K562 (cell line): ENCODE measurements around the gene HNRNPCL1. TPM values are rescaled to one million over a fixed set of nuclear protein-coding genes. Genes with fewer than 3 reads are reported as not detected.
"Not testable (repeated sequence)": the region's sequence is repeated elsewhere in the genome, so short reads cannot be mapped to it uniquely, and the experiment has no call there.

Source experiments
- ATAC-seq: fragments of 200-7000 bp; cut with Tn5 transposase; 3 replicates; pipeline ENCODE4 v1.9.1; 2020; ENCODE audit warnings: moderate library complexity
- BruUV-seq: library from RNA; stranded (reverse); fragments of 400-500 nt; replicated peaks from 2 replicates; lab custom pipeline; 2021; lab: Mats Ljungman, UMichigan
- CTCF ChIA-PET: fragments of 300-600 bp; formaldehyde crosslinking; extraction: SDS; loops from one replicate; lab custom pipeline; 2021; ENCODE audit warnings: low intra/inter-chr PET ratio; lab: Yijun Ruan, JAX
- POLR2A ChIA-PET: fragments of 300-600, 350-650 bp; sonication (Branson Sonifier 250); formaldehyde crosslinking; extraction: SDS; loops from one replicate; lab custom pipeline; 2021; ENCODE audit warnings: antibody characterized with exemption, inconsistent platforms; lab: Yijun Ruan, JAX
- DNase-seq, 4 experiments: peaks; one replicate each; pipeline versions ENCODE4 v3.0.0 to v3.0.0-alpha.2; 2011 to 2018; ENCODE audit warnings: low spot score in 3 of 4, mixed read lengths in 3 of 4; ENCODE audit errors: extremely low read depth in 1 of 4
- FAIRE-seq: peaks from 2 replicates; lab custom pipeline; 2011; peaks lifted over from hg19 to GRCh38; lab: Jason Lieb, UNC
- H2AFZ ChIP-seq: 2 replicates; pipeline ENCODE4 v1.6.0; 2011; ENCODE audit warnings: low read depth, low read length, control low read depth, inconsistent platforms
- H3K27ac ChIP-seq: fragments of 200-600 bp; 3 replicates; pipeline ENCODE4 v1.8.0; 2011; ENCODE audit warnings: low read depth, mild to moderate bottlenecking, control low read depth, inconsistent platforms, low read length, moderate library complexity, mixed read lengths; ENCODE audit errors: extremely low read depth
- H3K27me3 ChIP-seq, 2 experiments: fragments of 300-600 bp in 1 of 2; 2 replicates in 1 of 2; 3 replicates in 1 of 2; pipeline versions ENCODE4 v1.6.0 to v1.8.0; 2011; ENCODE audit warnings: inconsistent platforms in 2 of 2, low read length in 2 of 2, mild to moderate bottlenecking in 1 of 2, mixed read lengths in 1 of 2, moderate library complexity in 1 of 2; ENCODE audit not compliant: control insufficient read depth in 2 of 2, insufficient read depth in 2 of 2
- H3K36me3 ChIP-seq: fragments of 300-600 bp; 3 replicates; pipeline ENCODE4 v1.8.0; 2011; ENCODE audit warnings: mild to moderate bottlenecking, low read length, inconsistent platforms; ENCODE audit not compliant: control insufficient read depth, insufficient read depth
- H3K4me1 ChIP-seq, 2 experiments: fragments of 200-600 bp in 1 of 2; replicated peaks in 1 of 2; 2 replicates in 1 of 2; 3 replicates in 1 of 2; pipeline versions ENCODE4 v1.5.1 to v1.8.0; 2011; ENCODE audit warnings: inconsistent platforms in 2 of 2, low read length in 2 of 2, mild to moderate bottlenecking in 1 of 2, mixed read lengths in 1 of 2, moderate library complexity in 1 of 2; ENCODE audit not compliant: control insufficient read depth in 2 of 2, insufficient read depth in 2 of 2
- H3K4me2 ChIP-seq: 2 replicates; pipeline ENCODE4 v1.6.1; 2011; ENCODE audit warnings: low read length, control low read depth, inconsistent platforms, mixed read lengths; ENCODE audit not compliant: insufficient read depth
- H3K4me3 ChIP-seq: fragments of 200-600 bp; sonication (generic), shearing (Covaris generic); 2 replicates; pipeline ENCODE4 v1.5.1; 2016; ENCODE audit warnings: control low read depth, inconsistent platforms
- H3K79me2 ChIP-seq: fragments of 200-600 bp; 3 replicates; pipeline ENCODE4 v1.8.0; 2011; ENCODE audit warnings: low read length, inconsistent platforms; ENCODE audit not compliant: control insufficient read depth, insufficient read depth
- H3K9ac ChIP-seq, 2 experiments: 2 replicates each; pipeline versions ENCODE4 v1.6.0 to v1.6.1; 2011; ENCODE audit warnings: low read depth in 2 of 2, low read length in 2 of 2, control low read depth in 1 of 2, inconsistent platforms in 1 of 2, mild to moderate bottlenecking in 1 of 2, mixed read lengths in 1 of 2; ENCODE audit not compliant: insufficient read depth in 1 of 2
- H3K9me1 ChIP-seq: one replicate; pipeline ENCODE4 v1.6.0; 2011; ENCODE audit warnings: inconsistent platforms, mild to moderate bottlenecking, low read length, moderate library complexity; ENCODE audit not compliant: control insufficient read depth, insufficient read depth
- H3K9me3 ChIP-seq: replicated peaks from 2 replicates; pipeline ENCODE4 v1.5.1; 2011; ENCODE audit warnings: low read depth, low read length, inconsistent platforms; ENCODE audit not compliant: control insufficient read depth, insufficient read depth
- H4K20me1 ChIP-seq: replicated peaks from 2 replicates; pipeline ENCODE4 v1.6.1; 2011; ENCODE audit warnings: low read length, inconsistent platforms, mixed read lengths; ENCODE audit not compliant: control insufficient read depth, insufficient read depth
- FOSL1 ChIP-seq: fragments of 200-800 bp; sonication (Bioruptor generic); conservative IDR thresholded peaks from 2 replicates; pipeline ENCODE4 v1.6.1; 2016; ENCODE audit warnings: missing genetic modification characterization, missing compliant biosample characterization
- JUN ChIP-seq, 2 experiments: sonication (generic) in 1 of 2; formaldehyde crosslinking in 1 of 2; IDR thresholded peaks; 2 replicates each; pipeline versions ENCODE4 v1.6.1 to v1.8.0; 2012 to 2022; ENCODE audit warnings: borderline replicate concordance in 2 of 2, mild to moderate bottlenecking in 2 of 2, improper control_type of control experiment in 1 of 2, low read depth in 1 of 2, low read length in 1 of 2, missing genetic modification reagents in 1 of 2
- ZNF696 ChIP-seq: fragments of 250-450 bp; sonication (Bioruptor Pico); conservative IDR thresholded peaks from 2 replicates; pipeline ENCODE4 v1.4.0; 2020; ENCODE audit warnings: mild to moderate bottlenecking, moderate library complexity
- WGBS: fragments of 100-300 bp; shearing (Covaris generic); methylation state at CpG from one replicate; pipeline ENCODE4 v1.1.6; 2016; ENCODE audit warnings: low coverage, mixed read lengths; ENCODE audit not compliant: insufficient coverage; ENCODE audit errors: missing lambda C conversion rate; 5-methylcytosine and 5-hydroxymethylcytosine counted together
- in situ Hi-C: fragments of 300-500 bp; cut with MboI; formaldehyde crosslinking; loops from 4 replicates; pipeline ENCODE4 v1.15.0; 2018; ENCODE audit warnings: inconsistent platforms, mixed read lengths
- intact Hi-C: fragments of 100-400 bp; cut with micrococcal nuclease; formaldehyde crosslinking; loops from 2 replicates; pipeline ENCODE4 v1.14.2; 2022
- polyA plus RNA-seq, 8 experiments: library from polyadenylated mRNA; depleted of rRNA in 4 of 8; stranded (reverse) in 5 of 8; unstranded in 3 of 8; fragments of >200 nt; fragmentation: Nextera tagmentation in 2 of 8; fragmentation: Illumina TruSeq in 1 of 8; extraction: Ambion mirVana in 2 of 8; extraction: Trizol in 1 of 8; gene quantifications; 2 replicates each; pipeline versions ENCODE4 v1.2.1 to v1.2.3, GENCODE V29; 2011 to 2014; ENCODE audit warnings: inconsistent platforms in 1 of 8, missing spikeins in 1 of 8
- total RNA-seq, 7 experiments: library from RNA; depleted of rRNA in 6 of 7; stranded (reverse); fragments of >200 nt in 6 of 7; fragmentation: Illumina TruSeq in 2 of 7; extraction: Trizol in 2 of 7; gene quantifications; 2 replicates each; pipeline versions ENCODE4 v1.2.1 to v1.2.3, GENCODE V29; 2011 to 2021; ENCODE audit warnings: low replicate concordance in 1 of 7
- TF ChIP-seq, protein P1 (sequence below), 2 experiments: fragments of 450-650 bp in 1 of 2; sonication (generic) in 1 of 2; formaldehyde crosslinking in 1 of 2; IDR thresholded peaks in 1 of 2; conservative IDR thresholded peaks in 1 of 2; 2 replicates each; pipeline versions ENCODE4 v1.6.1 to v1.8.1; 2016 to 2023; ENCODE audit warnings: mild to moderate bottlenecking in 2 of 2, moderate library complexity in 2 of 2, inconsistent platforms in 1 of 2, missing genetic modification reagents in 1 of 2

HNRNPCL1 gene
- total and polyA plus RNA-seq, 9 of the 15 experiments (the other 6 are each of a cell fraction or from before 2014, with no cell fraction given) = 0.08 TPM; not detected in 8

DNA sequence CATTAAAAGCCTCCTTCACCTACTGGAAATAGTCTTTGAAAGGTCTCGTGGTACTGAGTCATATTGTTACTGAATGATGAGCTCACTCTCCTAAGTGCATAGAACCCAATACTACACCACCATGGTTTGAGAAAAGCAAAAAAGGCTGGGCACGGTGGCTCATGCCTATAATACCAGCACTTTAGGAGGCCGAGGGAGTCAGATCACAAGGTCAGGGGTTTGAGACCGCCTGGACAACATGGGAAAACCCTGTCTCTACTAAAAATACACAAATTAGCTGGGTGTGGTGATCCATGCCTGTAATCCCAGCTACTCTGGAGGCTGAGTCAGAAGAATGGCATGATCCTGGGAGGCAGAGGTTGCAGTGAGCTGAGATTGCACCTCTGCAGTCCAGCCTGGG, 3.3 kb upstream of the HNRNPCL1 start:
- BruUV-seq = no TSS peak
- TF ChIP-seq ZNF696 (CRISPR knock-in tag) (no peak), FOSL1 (tag) (peak; percentile 63), JUN (IDR thresholded peaks at IDR 0.05; ENCODE audit: borderline replicate concordance, low read depth, low read length) (0 out of 2 replicates have a peak, but pooled peaks have one; percentile 4), JUN (CRISPR knock-in tag; IDR thresholded peaks at IDR 0.05; ENCODE audit: borderline replicate concordance) (no peak)
- TF ChIP-seq, protein P1, sequence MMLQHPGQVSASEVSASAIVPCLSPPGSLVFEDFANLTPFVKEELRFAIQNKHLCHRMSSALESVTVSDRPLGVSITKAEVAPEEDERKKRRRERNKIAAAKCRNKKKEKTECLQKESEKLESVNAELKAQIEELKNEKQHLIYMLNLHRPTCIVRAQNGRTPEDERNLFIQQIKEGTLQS (IDR thresholded peaks at IDR 0.05) = peak; percentile 81
- TF ChIP-seq, protein P1 (CRISPR knock-in tag; conservative IDR thresholded peaks at IDR 0.05) = no peak
- in situ Hi-C loops (no loop called here), intact Hi-C loops (no loop called here)
- Histone ChIP-seq H3K4me1 (no peaks in the 10 kb centered on the region), H3K4me2 (no peak overlapping the region), H3K27me3 (peaks cover 3 to 5% of the 10 kb centered on the region in 2 experiments; a peak in 1 of 5 replicates), H3K27ac (no peak overlapping the region), H3K9me3 (no peaks in the 10 kb centered on the region), H4K20me1 (no peaks in the 10 kb centered on the region), H3K9me1 (no peaks in the 10 kb centered on the region), H2AFZ (no peak overlapping the region), H3K36me3 (no peaks in the 10 kb centered on the region), H3K9ac (no peak overlapping the region), H3K4me3 (no peak overlapping the region), H3K79me2 (no peaks in the 10 kb centered on the region)
- DNase-seq (no peak), ATAC-seq (no peak), FAIRE-seq (no peak)
- ChIA-PET CTCF (interaction anchor here (0.6 kb wide), 1 partner anchor 33 kb away, joined by 3 read pairs; no protein-coding TSS in a partner anchor), POLR2A (no interaction called here)
- WGBS = 3% methylated on average over 4 of the region's 4 CpGs

DNA sequence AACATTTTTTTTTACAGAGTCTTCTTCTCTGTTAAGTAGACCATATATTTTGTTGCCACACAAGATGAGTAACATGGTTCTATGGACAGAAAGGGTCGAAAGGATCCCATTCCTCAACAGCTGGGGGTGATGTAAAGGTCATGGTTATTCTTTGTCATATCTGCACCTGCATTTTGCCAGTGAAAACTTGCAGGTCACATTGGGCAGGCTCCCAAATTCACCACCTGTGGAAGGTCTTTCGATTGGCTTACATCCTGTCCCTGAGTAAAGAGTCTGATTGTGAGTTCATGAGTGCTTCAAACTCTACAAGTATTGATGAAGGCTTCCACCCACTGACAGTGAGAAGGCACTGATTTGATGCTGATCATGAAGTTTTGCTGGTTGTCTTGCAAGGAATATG, 15.3 kb downstream of the HNRNPCL1 start:
- CTCF ChIA-PET, H3K4me1 ChIP-seq, H4K20me1 ChIP-seq, H3K9ac ChIP-seq, BruUV-seq, H3K4me3 ChIP-seq, H3K9me3 ChIP-seq, H3K27me3 ChIP-seq, H3K36me3 ChIP-seq, DNase-seq, H3K27ac ChIP-seq, H3K79me2 ChIP-seq, intact Hi-C loops, ATAC-seq, H3K9me1 ChIP-seq, H3K4me2 ChIP-seq, FAIRE-seq, H2AFZ ChIP-seq, POLR2A ChIA-PET: not testable (repeated sequence)
- in situ Hi-C loops = loop anchor here (5.0 kb wide), 1 partner anchor 54 kb away; the partner anchor contains the start of gene PRAMEF4
- WGBS = 0% methylated on average over 2 of the region's 2 CpGs

- H3K4me2 ChIP-seq, FAIRE-seq, DNase-seq, H3K36me3 ChIP-seq, H2AFZ ChIP-seq, H3K27me3 ChIP-seq, H3K9me3 ChIP-seq, H3K27ac ChIP-seq, intact Hi-C loops, H3K4me3 ChIP-seq, POLR2A ChIA-PET, ATAC-seq, CTCF ChIA-PET, BruUV-seq, H3K79me2 ChIP-seq, H3K4me1 ChIP-seq, H3K9me1 ChIP-seq, H3K9ac ChIP-seq, H4K20me1 ChIP-seq: not testable (repeated sequence)
- 2% methylated on average over 3 of the region's 3 CpGs for WGBS
- in situ Hi-C loops = loop anchor here (5.0 kb wide), 1 partner anchor 56 kb away; the partner anchor contains the start of gene PRAMEF4
Measured at GRCh38 chr1:12831310-12831709, 17.2 kb downstream of the HNRNPCL1 start, which contains the start of gene PRAMEF11. Gene PRAMEF11, minus strand, starts transcription at chr1:12831410. Its CDS starts 2,621 bp downstream, at chr1:12828789.
